Duodenal mucosa (tissue), 2 donors: ENCODE results near the gene BACH2.

Experiments used
- H3K27ac ChIP-seq: one replicate; pipeline ENCODE4 v1.7.0; 2013; ENCODE audit warnings: low read depth, low read length
- H3K27me3 ChIP-seq, 2 donors: one replicate each; pipeline ENCODE4 v1.7.0; 2013; ENCODE audit warnings: low read length in 2 of 2, control low read depth in 1 of 2; ENCODE audit not compliant: insufficient read depth in 2 of 2, control insufficient read depth in 1 of 2
- H3K36me3 ChIP-seq, 2 donors: one replicate each; pipeline ENCODE4 v1.7.0; 2013; ENCODE audit warnings: low read length in 2 of 2, control low read depth in 1 of 2; ENCODE audit not compliant: insufficient read depth in 2 of 2, control insufficient read depth in 1 of 2
- H3K4me1 ChIP-seq, 2 donors: one replicate each; pipeline ENCODE4 v1.7.0; 2013; ENCODE audit warnings: low read length in 2 of 2, control low read depth in 1 of 2; ENCODE audit not compliant: insufficient read depth in 2 of 2, control insufficient read depth in 1 of 2
- H3K4me3 ChIP-seq, 2 donors: one replicate each; pipeline ENCODE4 v1.7.0; 2013; ENCODE audit warnings: low read length in 2 of 2, low read depth in 1 of 2
- H3K9ac ChIP-seq, 2 donors: one replicate each; pipeline ENCODE4 v1.7.0; 2013; ENCODE audit warnings: low read length in 2 of 2, low read depth in 1 of 2
- H3K9me3 ChIP-seq, 2 donors: one replicate each; pipeline ENCODE4 v1.7.0; 2013; ENCODE audit warnings: low read length in 2 of 2, control low read depth in 1 of 2; ENCODE audit not compliant: control insufficient read depth in 1 of 2

The BACH2 gene

GRCh38 chr6:90229331-90230010 is 67.2 kb downstream of the BACH2 start:
- H3K27ac ChIP-seq, result no peak overlapping the region
- H3K27me3 ChIP-seq, result no peaks in the 10 kb centered on the region
- H3K4me1 ChIP-seq, result no peaks in the 10 kb centered on the region
- H3K36me3 ChIP-seq, result no peaks in the 10 kb centered on the region
- H3K9me3 ChIP-seq, result no peaks in the 10 kb centered on the region
- no peak overlapping the region for H3K4me3 ChIP-seq
- H3K9ac ChIP-seq, result no peak overlapping the region

GRCh38 chr6:90227673-90228072 is 69.0 kb downstream of the BACH2 start:
- no peak overlapping the region for H3K4me3 ChIP-seq
- peaks cover 0 to 4% of the 10 kb centered on the region in 2 donors for H3K9me3 ChIP-seq
- H3K36me3 ChIP-seq, result no peaks in the 10 kb centered on the region
- H3K27ac ChIP-seq, result no peak overlapping the region
- no peak overlapping the region for H3K9ac ChIP-seq
- no peaks in the 10 kb centered on the region for H3K27me3 ChIP-seq
- H3K4me1 ChIP-seq, result no peaks in the 10 kb centered on the region

GRCh38 chr6:90227213-90227612 is 69.4 kb downstream of the BACH2 start:
- no peaks in the 10 kb centered on the region for H3K36me3 ChIP-seq

GRCh38 chr6:90226257-90226656 is 70.4 kb downstream of the BACH2 start:
- H3K4me1 ChIP-seq, result no peaks in the 10 kb centered on the region
- no peak overlapping the region for H3K9ac ChIP-seq
- H3K27me3 ChIP-seq, result no peaks in the 10 kb centered on the region
- no peak overlapping the region for H3K27ac ChIP-seq
- H3K4me3 ChIP-seq, result no peak overlapping the region
- peaks cover 0 to 5% of the 10 kb centered on the region in 2 donors for H3K9me3 ChIP-seq
- H3K36me3 ChIP-seq, result no peaks in the 10 kb centered on the region

More at GRCh38 chr6:90227213-90227612, 69.4 kb downstream of the BACH2 start:
- no peak overlapping the region for H3K9ac ChIP-seq
- H3K4me3 ChIP-seq, result no peak overlapping the region
- no peak overlapping the region for H3K27ac ChIP-seq
- H3K27me3 ChIP-seq, result no peaks in the 10 kb centered on the region
- H3K4me1 ChIP-seq, result no peaks in the 10 kb centered on the region
- peaks cover 0 to 5% of the 10 kb centered on the region in 2 donors for H3K9me3 ChIP-seq

GRCh38 chr6:90224196-90224595 is 72.4 kb downstream of the BACH2 start:
- H3K9ac ChIP-seq, result no peak overlapping the region
- no peaks in the 10 kb centered on the region for H3K27me3 ChIP-seq
- H3K27ac ChIP-seq, result no peak overlapping the region
- no peak overlapping the region for H3K4me3 ChIP-seq
- H3K36me3 ChIP-seq, result no peaks in the 10 kb centered on the region
- peaks cover 2 to 5% of the 10 kb centered on the region in 2 donors for H3K4me1 ChIP-seq
- peaks cover 0 to 5% of the 10 kb centered on the region in 2 donors for H3K9me3 ChIP-seq

- Histone ChIP-seq H3K27ac (no peak overlapping the region), H3K4me3 (no peak overlapping the region), H3K36me3 (no peaks in the 10 kb centered on the region), H3K27me3 (no peaks in the 10 kb centered on the region), H3K4me1 (peaks cover 8 to 10% of the 10 kb centered on the region in 2 donors), H3K9me3 (peaks cover 0 to 5% of the 10 kb centered on the region in 2 donors), H3K9ac (no peak overlapping the region)
These were observed 73.9 kb downstream of the BACH2 start for GRCh38 chr6:90222724-90223198.

GRCh38 chr6:90222008-90222407 is 74.6 kb downstream of the BACH2 start:
- H3K9ac ChIP-seq, result no peak overlapping the region
- peaks cover 8 to 10% of the 10 kb centered on the region in 2 donors for H3K4me1 ChIP-seq
- H3K27ac ChIP-seq, result no peak overlapping the region
- no peaks in the 10 kb centered on the region for H3K36me3 ChIP-seq
- no peak overlapping the region for H3K4me3 ChIP-seq
- H3K9me3 ChIP-seq, result peaks cover 0 to 5% of the 10 kb centered on the region in 2 donors
- H3K27me3 ChIP-seq, result no peaks in the 10 kb centered on the region

- Histone ChIP-seq H3K9me3 (peaks cover 0 to 5% of the 10 kb centered on the region in 2 donors), H3K27ac (no peak overlapping the region), H3K4me1 (peaks cover 8 to 10% of the 10 kb centered on the region in 2 donors), H3K27me3 (no peaks in the 10 kb centered on the region), H3K4me3 (no peak overlapping the region), H3K36me3 (no peaks in the 10 kb centered on the region), H3K9ac (no peak overlapping the region)
These were observed 75.2 kb downstream of the BACH2 start for GRCh38 chr6:90221403-90221802.

GRCh38 chr6:90220273-90220672 is 76.4 kb downstream of the BACH2 start:
- no peaks in the 10 kb centered on the region for H3K36me3 ChIP-seq
- H3K4me1 ChIP-seq, result peaks cover 10 to 15% of the 10 kb centered on the region in 2 donors
- no peak overlapping the region for H3K27ac ChIP-seq
- H3K9me3 ChIP-seq, result peaks cover 0 to 5% of the 10 kb centered on the region in 2 donors
- H3K9ac ChIP-seq, result no peak overlapping the region
- H3K27me3 ChIP-seq, result no peaks in the 10 kb centered on the region
- no peak overlapping the region for H3K4me3 ChIP-seq

- peak overlapping the region in 1 of 2 donors; percentile 35 for H3K4me3 ChIP-seq
- H3K27ac ChIP-seq, result peak overlapping the region; percentile 52
- no peaks in the 10 kb centered on the region for H3K27me3 ChIP-seq
- H3K4me1 ChIP-seq, result peaks cover 10 to 15% of the 10 kb centered on the region in 2 donors
- H3K9me3 ChIP-seq, result peaks cover 0 to 5% of the 10 kb centered on the region in 2 donors
- no peaks in the 10 kb centered on the region for H3K36me3 ChIP-seq
- H3K9ac ChIP-seq, result peak overlapping the region; percentile 9 to 35
These were observed 77.2 kb downstream of the BACH2 start for GRCh38 chr6:90219209-90219985.
